OCI-LY1 (cell line): ENCODE results near the gene PPAT.

Experiments used
- CTCF ChIP-seq: fragments of 200-600 bp; sonication (generic), shearing (Covaris generic); IDR thresholded peaks from 2 replicates; pipeline ENCODE4 v1.5.1; 2017; ENCODE audit warnings: mild to moderate bottlenecking, antibody characterized with exemption, low read length, moderate library complexity, mixed read lengths
- EZH2 ChIP-seq: fragments of 200-600 bp; sonication (generic), shearing (Covaris generic); IDR thresholded peaks from 2 replicates; pipeline ENCODE4 v1.8.0; 2017; ENCODE audit warnings: borderline replicate concordance, mixed run types, mild to moderate bottlenecking, antibody characterized with exemption, low read length, moderate library complexity, mixed read lengths

DNA sequence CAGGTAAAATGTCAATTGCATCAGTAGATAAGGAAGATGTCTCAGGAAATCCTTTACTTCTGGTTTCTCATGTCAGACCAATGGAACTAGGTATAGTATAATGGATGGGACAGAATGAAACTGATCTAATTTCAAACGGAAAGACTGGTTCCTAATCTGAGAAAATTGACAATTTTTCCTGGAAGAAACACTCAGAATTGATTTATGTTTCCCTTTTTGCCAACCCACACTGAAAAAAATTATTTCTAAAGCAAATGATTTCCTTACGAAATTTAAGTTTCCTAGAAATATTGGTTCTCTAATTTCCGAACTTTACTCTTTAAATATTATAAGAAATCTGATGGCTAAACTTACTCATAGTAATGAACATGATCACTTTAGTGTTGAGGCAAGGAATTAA lies 19.1 kb downstream of the PPAT start:
- TF ChIP-seq CTCF (no peak), EZH2 (no peak)
